ENCODE measurements around the gene JKAMP. TPM values are rescaled to one million over a fixed set of nuclear protein-coding genes. Genes with fewer than 3 reads are reported as not detected.
A peak's percentile ranks its signal among the peaks of the same experiment; 100 is the strongest.
"Not testable (repeated sequence)": the region's sequence is repeated elsewhere in the genome, so short reads cannot be mapped to it uniquely, and the experiment has no call there.

JKAMP gene
- polyA plus RNA-seq, 1 experiment = 208 TPM

- CTCF ChIA-PET = interaction anchor here (0.9 to 1.3 kb wide), 4 partner anchors 10 to 315 kb away, joined by 3 to 5 read pairs (median 4); no protein-coding TSS in a partner anchor
- Histone ChIP-seq H3K9me3 (ENCODE audit: control insufficient read depth, insufficient read depth, low read length) (no peaks in the 10 kb centered on the region), H3K4me3 (ENCODE audit: low read depth, low read length) (no peak overlapping the region), H3K27ac (ENCODE audit: low read depth, low read length) (no peak overlapping the region), H3K27me3 (ENCODE audit: control insufficient read depth, insufficient read depth, low read length) (no peaks in the 10 kb centered on the region)
- POLR2A ChIA-PET = interaction anchor here (0.6 to 0.8 kb wide), 2 partner anchors 309 to 411 kb away, joined by 3 to 4 read pairs; no protein-coding TSS in a partner anchor
- DNase-seq (ENCODE audit: low read depth, low spot score) = no peak
- TF ChIP-seq CTCF (IDR thresholded peaks at IDR 0.05; ENCODE audit: low read depth, low read length) = no peak
These were observed 44.9 kb upstream of the JKAMP start for GRCh38 chr14:59439256-59439965.

- CTCF ChIA-PET; H3K9me3 ChIP-seq (ENCODE audit: control insufficient read depth, insufficient read depth, low read length); POLR2A ChIA-PET: not testable (repeated sequence)
These were observed 35.6 kb upstream of the JKAMP start for GRCh38 chr14:59448673-59449072.

GRCh38 chr14:59450716-59451115 is 33.6 kb upstream of the JKAMP start:
- Histone ChIP-seq H3K4me3 (ENCODE audit: low read depth, low read length) (no peak overlapping the region), H3K27me3 (ENCODE audit: control insufficient read depth, insufficient read depth, low read length) (no peaks in the 10 kb centered on the region), H3K9me3 (ENCODE audit: control insufficient read depth, insufficient read depth, low read length) (no peaks in the 10 kb centered on the region), H3K27ac (ENCODE audit: low read depth, low read length) (no peak overlapping the region)
- ChIA-PET CTCF (interaction anchor here (0.9 to 1.8 kb wide), 2 partner anchors 34 to 326 kb away, joined by 3 to 6 read pairs; partner anchors contain the start of genes JKAMP and L3HYPDH), POLR2A (no interaction called here)
- no peak for DNase-seq (ENCODE audit: low read depth, low spot score)
- TF ChIP-seq CTCF (IDR thresholded peaks at IDR 0.05; ENCODE audit: low read depth, low read length) = no peak

More at GRCh38 chr14:59448673-59449072, 35.6 kb upstream of the JKAMP start:
- not testable (repeated sequence) for H3K4me3 ChIP-seq (ENCODE audit: low read depth, low read length); H3K27me3 ChIP-seq (ENCODE audit: control insufficient read depth, insufficient read depth, low read length); DNase-seq (ENCODE audit: low read depth, low spot score); H3K27ac ChIP-seq (ENCODE audit: low read depth, low read length)

GRCh38 chr14:59451849-59452248 is 32.5 kb upstream of the JKAMP start:
- no peak overlapping the region for H3K4me3 ChIP-seq (ENCODE audit: low read depth, low read length)
- no peak for TF ChIP-seq CTCF (IDR thresholded peaks at IDR 0.05; ENCODE audit: low read depth, low read length)
- no peaks in the 10 kb centered on the region for H3K9me3 ChIP-seq (ENCODE audit: control insufficient read depth, insufficient read depth, low read length)
- no peaks in the 10 kb centered on the region for H3K27me3 ChIP-seq (ENCODE audit: control insufficient read depth, insufficient read depth, low read length)
- POLR2A ChIA-PET = no interaction called here
- no peak overlapping the region for H3K27ac ChIP-seq (ENCODE audit: low read depth, low read length)
- DNase-seq (ENCODE audit: low read depth, low spot score) = no peak
- CTCF ChIA-PET = interaction anchor here (0.8 to 1.3 kb wide), 3 partner anchors 8 to 325 kb away, joined by 3 to 4 read pairs (median 3); partner anchors contain the start of genes JKAMP and L3HYPDH

GRCh38 chr14:59454139-59454538 is 30.2 kb upstream of the JKAMP start:
- DNase-seq (ENCODE audit: low read depth, low spot score) = peak; percentile 76
- ChIA-PET CTCF (interaction anchor here (0.6 to 0.9 kb wide), 2 partner anchors 10 to 331 kb away, joined by 3 read pairs; no protein-coding TSS in a partner anchor), POLR2A (no interaction called here)
- H3K9me3 ChIP-seq (ENCODE audit: control insufficient read depth, insufficient read depth, low read length) = no peaks in the 10 kb centered on the region
- no peak overlapping the region for H3K4me3 ChIP-seq (ENCODE audit: low read depth, low read length)
- TF ChIP-seq CTCF (IDR thresholded peaks at IDR 0.05; ENCODE audit: low read depth, low read length) = no peak
- H3K27me3 ChIP-seq (ENCODE audit: control insufficient read depth, insufficient read depth, low read length) = no peaks in the 10 kb centered on the region
- H3K27ac ChIP-seq (ENCODE audit: low read depth, low read length) = no peak overlapping the region
